Caco-2 (cell line): ENCODE data around the gene POLR2C. TPM values are rescaled to one million over a fixed set of nuclear protein-coding genes. Genes with fewer than 3 reads are reported as not detected.
A peak's percentile ranks its signal among the peaks of the same experiment; 100 is the strongest.

Experiments used
- BruUV-seq: library from RNA; stranded (reverse); fragments of 400-500 nt; replicated peaks from 2 replicates; lab custom pipeline; 2021; lab: Mats Ljungman, UMichigan
- CTCF ChIA-PET: fragments of 300-600 bp; sonication (Branson Sonifier 250); formaldehyde crosslinking; loops from one replicate; lab custom pipeline; 2022; ENCODE audit warnings: antibody characterized with exemption; lab: Charles Lee
- POLR2A ChIA-PET: fragments of 300-600 bp; sonication (Branson Sonifier 250); formaldehyde crosslinking; loops from one replicate; lab custom pipeline; 2022; ENCODE audit warnings: antibody characterized with exemption; lab: Charles Lee
- DNase-seq, 2 experiments: peaks; one replicate each; pipeline versions ENCODE4 v3.0.0 to v3.0.0-alpha.2; 2020 to 2022
- H3K27me3 ChIP-seq: replicated peaks from 2 replicates; pipeline ENCODE4 v1.6.0; 2011; ENCODE audit warnings: low read length; ENCODE audit not compliant: control insufficient read depth, insufficient read depth
- H3K36me3 ChIP-seq: 2 replicates; pipeline ENCODE4 v1.5.1; 2011; ENCODE audit warnings: low read length; ENCODE audit not compliant: control insufficient read depth, insufficient read depth
- H3K4me1 ChIP-seq: fragments of 250-450 bp; sonication (Bioruptor Pico); 2 replicates; pipeline ENCODE4 v1.5.1; 2020; ENCODE audit warnings: mild to moderate bottlenecking
- H3K4me3 ChIP-seq: 2 replicates; pipeline ENCODE4 v1.5.1; 2011; ENCODE audit warnings: low read depth, mild to moderate bottlenecking, control low read depth, low read length
- H3K9me3 ChIP-seq: fragments of 250-450 bp; sonication (Bioruptor Pico); 2 replicates; pipeline ENCODE4 v1.5.1; 2020; ENCODE audit warnings: mild to moderate bottlenecking, moderate library complexity
- H3K27ac Mint-ChIP-seq: one replicate; pipeline ENCODE4 v1.8.0; 2022; ENCODE audit warnings: mixed read lengths; ENCODE audit not compliant: unreplicated experiment
- H3K27me3 Mint-ChIP-seq: one replicate; pipeline ENCODE4 v1.8.0; 2022; ENCODE audit warnings: mixed read lengths; ENCODE audit not compliant: insufficient read depth, unreplicated experiment
- H3K36me3 Mint-ChIP-seq: one replicate; pipeline ENCODE4 v1.8.0; 2022; ENCODE audit warnings: mild to moderate bottlenecking, mixed read lengths; ENCODE audit not compliant: insufficient read depth, unreplicated experiment
- H3K4me1 Mint-ChIP-seq: one replicate; pipeline ENCODE4 v1.8.0; 2022; ENCODE audit warnings: low read depth, mixed read lengths; ENCODE audit not compliant: unreplicated experiment
- H3K4me3 Mint-ChIP-seq: one replicate; pipeline ENCODE4 v1.8.0; 2022; ENCODE audit warnings: mild to moderate bottlenecking, moderate library complexity, mixed read lengths; ENCODE audit not compliant: unreplicated experiment
- H3K9me3 Mint-ChIP-seq: one replicate; pipeline ENCODE4 v1.8.0; 2022; ENCODE audit warnings: mixed read lengths; ENCODE audit not compliant: unreplicated experiment
- CTCF ChIP-seq, 2 experiments: fragments of 200-600 bp in 1 of 2; IDR thresholded peaks; 1 replicate in 1 of 2; 2 replicates in 1 of 2; pipeline versions ENCODE4 v1.5.1 to v1.8.0; 2011 to 2022; ENCODE audit warnings: antibody characterized with exemption in 1 of 2, control low read depth in 1 of 2, inconsistent platforms in 1 of 2, low read depth in 1 of 2, low read length in 1 of 2, mild to moderate bottlenecking in 1 of 2, moderate library complexity in 1 of 2; ENCODE audit not compliant: insufficient read depth in 1 of 2, severe bottlenecking in 1 of 2, unreplicated experiment in 1 of 2
- intact Hi-C: fragments of 100-400 bp; cut with micrococcal nuclease; formaldehyde crosslinking; loops from one replicate; pipeline ENCODE4 v1.10.0; 2022; ENCODE audit not compliant: unreplicated experiment
- total RNA-seq: library from RNA; stranded (reverse); gene quantifications from 2 replicates; pipeline ENCODE4 v1.2.3, GENCODE V29; 2022

Gene POLR2C
- total RNA-seq, 1 experiment from 2014 or later = 100 TPM

- Mint-ChIP-seq H3K9me3 (no peaks in the 10 kb centered on the region), H3K4me1 (peaks cover 7% of the 10 kb centered on the region), H3K4me3 (peak overlapping the region; percentile 35), H3K27ac (peak overlapping the region; percentile 72), H3K27me3 (no peaks in the 10 kb centered on the region), H3K36me3 (peaks cover 75% of the 10 kb centered on the region)
- ChIA-PET CTCF (interaction anchor here (1.4 kb wide), 1 partner anchor 47 kb away, joined by 3 read pairs; no protein-coding TSS in a partner anchor), POLR2A (no interaction called here)
- TF ChIP-seq CTCF (IDR thresholded peaks at IDR 0.05; ENCODE audit: insufficient read depth in 1 of 2, low read depth in 1 of 2, low read length in 1 of 2, severe bottlenecking in 1 of 2, unreplicated experiment in 1 of 2) = no peak
- no peak for DNase-seq
- intact Hi-C loops = no loop called here
- Histone ChIP-seq H3K9me3 (no peaks in the 10 kb centered on the region), H3K36me3 (peaks cover 29% of the 10 kb centered on the region), H3K27me3 (no peaks in the 10 kb centered on the region), H3K4me3 (no peak overlapping the region), H3K4me1 (peaks cover 30% of the 10 kb centered on the region)
- no TSS peak for BruUV-seq
These were observed 10.2 kb downstream of the POLR2C start for GRCh38 chr16:57472665-57473060.

GRCh38 chr16:57473176-57473840 is 10.8 kb downstream of the POLR2C start:
- no peak for DNase-seq
- H3K27me3 Mint-ChIP-seq = no peaks in the 10 kb centered on the region
- no TSS peak for BruUV-seq
- peaks cover 11% of the 10 kb centered on the region for H3K4me1 Mint-ChIP-seq
- H3K4me3 ChIP-seq = no peak overlapping the region
- H3K36me3 Mint-ChIP-seq = peaks cover 71% of the 10 kb centered on the region
- no peaks in the 10 kb centered on the region for H3K27me3 ChIP-seq
- ChIA-PET POLR2A (no interaction called here), CTCF (no interaction called here)
- peaks cover 31% of the 10 kb centered on the region for H3K4me1 ChIP-seq
- H3K36me3 ChIP-seq = peaks cover 29% of the 10 kb centered on the region
- peak overlapping the region; percentile 72 for H3K27ac Mint-ChIP-seq
- no peak overlapping the region for H3K4me3 Mint-ChIP-seq
- H3K9me3 Mint-ChIP-seq = no peaks in the 10 kb centered on the region
- H3K9me3 ChIP-seq = no peaks in the 10 kb centered on the region
- TF ChIP-seq CTCF (IDR thresholded peaks at IDR 0.05; ENCODE audit: insufficient read depth in 1 of 2, low read depth in 1 of 2, low read length in 1 of 2, severe bottlenecking in 1 of 2, unreplicated experiment in 1 of 2) = no peak
- intact Hi-C loops = no loop called here

- H3K9me3 Mint-ChIP-seq = no peaks in the 10 kb centered on the region
- POLR2A ChIA-PET = no interaction called here
These were observed 11.4 kb downstream of the POLR2C start for GRCh38 chr16:57473906-57474305.

More at GRCh38 chr16:57473906-57474305, 11.4 kb downstream of the POLR2C start:
- Mint-ChIP-seq H3K4me1 (peaks cover 17% of the 10 kb centered on the region), H3K27me3 (no peaks in the 10 kb centered on the region), H3K4me3 (no peak overlapping the region), H3K27ac (no peak overlapping the region), H3K36me3 (peaks cover 71% of the 10 kb centered on the region)
- Histone ChIP-seq H3K4me3 (no peak overlapping the region), H3K9me3 (no peaks in the 10 kb centered on the region), H3K36me3 (peaks cover 28% of the 10 kb centered on the region), H3K27me3 (no peaks in the 10 kb centered on the region), H3K4me1 (peaks cover 37% of the 10 kb centered on the region)
- no peak for TF ChIP-seq CTCF (IDR thresholded peaks at IDR 0.05; ENCODE audit: insufficient read depth in 1 of 2, low read depth in 1 of 2, low read length in 1 of 2, severe bottlenecking in 1 of 2, unreplicated experiment in 1 of 2)
- no TSS peak for BruUV-seq
- intact Hi-C loops = no loop called here
- DNase-seq = no peak
- CTCF ChIA-PET = no interaction called here
